Measurements from ENCODE around the gene RAB4A. TPM values are rescaled to one million over a fixed set of nuclear protein-coding genes. Genes with fewer than 3 reads are reported as not detected.

The RAB4A gene
- total and polyA plus RNA-seq, 9 of the 15 experiments (the other 6 are each of a cell fraction or from before 2014, with no cell fraction given): 8.3 to 61.0 (median 26.7) TPM

DNA sequence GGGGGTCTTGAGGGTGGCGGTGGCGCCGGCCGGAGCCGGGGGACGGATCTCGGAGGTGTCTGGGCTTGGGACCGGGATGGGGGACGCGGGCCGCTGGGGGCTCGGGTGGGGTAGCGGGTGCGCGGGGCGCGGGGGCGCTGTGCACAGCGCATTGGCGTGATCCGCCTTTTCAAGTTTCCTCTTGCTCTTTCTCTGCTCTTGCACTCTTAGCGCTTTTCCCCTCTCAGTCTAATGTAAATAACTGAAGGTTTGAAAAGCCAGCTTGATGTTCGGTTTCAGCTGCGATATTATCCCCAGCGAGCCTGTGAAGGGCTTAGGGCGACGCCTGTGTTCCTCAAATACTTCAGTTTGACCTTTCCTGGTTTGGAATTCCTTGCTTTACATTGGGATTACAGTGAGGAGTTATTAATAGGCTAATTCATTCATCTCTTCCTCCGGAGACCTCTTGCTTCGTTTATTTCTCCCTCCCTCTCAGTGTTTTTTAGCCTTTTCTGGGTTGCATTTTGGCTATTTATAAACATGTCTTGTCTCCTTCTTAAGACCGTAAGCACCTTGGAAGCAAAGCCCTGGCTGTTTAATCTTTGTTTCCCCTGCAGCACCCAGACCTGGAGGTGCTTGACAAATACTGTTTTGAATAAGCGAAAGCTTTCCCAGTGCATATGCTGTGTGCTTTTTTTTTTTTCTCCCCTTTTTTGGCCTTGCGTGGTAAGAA, 693 bp downstream of the RAB4A start (continued):
- TF ChIP-seq, protein P1, sequence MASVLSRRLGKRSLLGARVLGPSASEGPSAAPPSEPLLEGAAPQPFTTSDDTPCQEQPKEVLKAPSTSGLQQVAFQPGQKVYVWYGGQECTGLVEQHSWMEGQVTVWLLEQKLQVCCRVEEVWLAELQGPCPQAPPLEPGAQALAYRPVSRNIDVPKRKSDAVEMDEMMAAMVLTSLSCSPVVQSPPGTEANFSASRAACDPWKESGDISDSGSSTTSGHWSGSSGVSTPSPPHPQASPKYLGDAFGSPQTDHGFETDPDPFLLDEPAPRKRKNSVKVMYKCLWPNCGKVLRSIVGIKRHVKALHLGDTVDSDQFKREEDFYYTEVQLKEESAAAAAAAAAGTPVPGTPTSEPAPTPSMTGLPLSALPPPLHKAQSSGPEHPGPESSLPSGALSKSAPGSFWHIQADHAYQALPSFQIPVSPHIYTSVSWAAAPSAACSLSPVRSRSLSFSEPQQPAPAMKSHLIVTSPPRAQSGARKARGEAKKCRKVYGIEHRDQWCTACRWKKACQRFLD (CRISPR knock-in tag; IDR thresholded peaks at IDR 0.05): no peak
- TF ChIP-seq SMAD1 (IDR thresholded peaks at IDR 0.05; ENCODE audit: low read depth, low read length, partially characterized antibody): no peak
- TF ChIP-seq, protein P2, sequence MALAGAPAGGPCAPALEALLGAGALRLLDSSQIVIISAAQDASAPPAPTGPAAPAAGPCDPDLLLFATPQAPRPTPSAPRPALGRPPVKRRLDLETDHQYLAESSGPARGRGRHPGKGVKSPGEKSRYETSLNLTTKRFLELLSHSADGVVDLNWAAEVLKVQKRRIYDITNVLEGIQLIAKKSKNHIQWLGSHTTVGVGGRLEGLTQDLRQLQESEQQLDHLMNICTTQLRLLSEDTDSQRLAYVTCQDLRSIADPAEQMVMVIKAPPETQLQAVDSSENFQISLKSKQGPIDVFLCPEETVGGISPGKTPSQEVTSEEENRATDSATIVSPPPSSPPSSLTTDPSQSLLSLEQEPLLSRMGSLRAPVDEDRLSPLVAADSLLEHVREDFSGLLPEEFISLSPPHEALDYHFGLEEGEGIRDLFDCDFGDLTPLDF (CRISPR knock-in tag; IDR thresholded peaks at IDR 0.05): no peak
- TF ChIP-seq SMC3 (conservative IDR thresholded peaks at IDR 0.05; ENCODE audit: insufficient read depth, low read depth, low read length): no peak
- TF ChIP-seq GATAD2A (IDR thresholded peaks at IDR 0.05): 0 out of 2 replicates have a peak, but pooled peaks have one; percentile 20
- TF ChIP-seq HNRNPLL (IDR thresholded peaks at IDR 0.05; ENCODE audit: low read depth, low read length, poor library complexity, severe bottlenecking): no peak
- no peak for TF ChIP-seq DDX20 (tag; IDR thresholded peaks at IDR 0.05; ENCODE audit: low read depth)
- TF ChIP-seq, protein P3, sequence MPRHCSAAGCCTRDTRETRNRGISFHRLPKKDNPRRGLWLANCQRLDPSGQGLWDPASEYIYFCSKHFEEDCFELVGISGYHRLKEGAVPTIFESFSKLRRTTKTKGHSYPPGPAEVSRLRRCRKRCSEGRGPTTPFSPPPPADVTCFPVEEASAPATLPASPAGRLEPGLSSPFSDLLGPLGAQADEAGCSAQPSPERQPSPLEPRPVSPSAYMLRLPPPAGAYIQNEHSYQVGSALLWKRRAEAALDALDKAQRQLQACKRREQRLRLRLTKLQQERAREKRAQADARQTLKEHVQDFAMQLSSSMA (CRISPR knock-in tag; IDR thresholded peaks at IDR 0.05): no peak
- TF ChIP-seq ZNF184 (CRISPR knock-in tag; IDR thresholded peaks at IDR 0.05): no peak
- TF ChIP-seq, protein P4, sequence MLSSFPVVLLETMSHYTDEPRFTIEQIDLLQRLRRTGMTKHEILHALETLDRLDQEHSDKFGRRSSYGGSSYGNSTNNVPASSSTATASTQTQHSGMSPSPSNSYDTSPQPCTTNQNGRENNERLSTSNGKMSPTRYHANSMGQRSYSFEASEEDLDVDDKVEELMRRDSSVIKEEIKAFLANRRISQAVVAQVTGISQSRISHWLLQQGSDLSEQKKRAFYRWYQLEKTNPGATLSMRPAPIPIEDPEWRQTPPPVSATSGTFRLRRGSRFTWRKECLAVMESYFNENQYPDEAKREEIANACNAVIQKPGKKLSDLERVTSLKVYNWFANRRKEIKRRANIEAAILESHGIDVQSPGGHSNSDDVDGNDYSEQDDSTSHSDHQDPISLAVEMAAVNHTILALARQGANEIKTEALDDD (IDR thresholded peaks at IDR 0.05): no peak
- TF ChIP-seq PHB2 (IDR thresholded peaks at IDR 0.05; ENCODE audit: low read depth): no peak
- no peak for TF ChIP-seq SIX5 (IDR thresholded peaks at IDR 0.05; ENCODE audit: borderline replicate concordance in 1 of 2, insufficient read depth in 1 of 2, low read depth in 1 of 2, low read length in 2 of 2)
- TF ChIP-seq ZBED1 (IDR thresholded peaks at IDR 0.05): no peak
- TF ChIP-seq TCF7 (IDR thresholded peaks at IDR 0.05; ENCODE audit: borderline replicate concordance): no peak
- no peak for TF ChIP-seq BRF1 (IDR thresholded peaks at IDR 0.05; ENCODE audit: borderline replicate concordance, extremely low read depth, insufficient read length)
- no peak for TF ChIP-seq NR2C1 (IDR thresholded peaks at IDR 0.05)
- TF ChIP-seq NR2C1 (tag; IDR thresholded peaks at IDR 0.05): no peak
